22Rv1 (cell line): ENCODE data around the gene MYO9B.

Experiments used
- H3K27ac ChIP-seq: fragments of 450-650 bp; 2 replicates; pipeline ENCODE4 v1.5.1; 2017
- CTCF ChIP-seq: fragments of 450-650 bp; IDR thresholded peaks from 2 replicates; pipeline ENCODE4 v1.5.1; 2017; ENCODE audit warnings: mild to moderate bottlenecking
- ZFX ChIP-seq: fragments of 450-650 bp; IDR thresholded peaks from 2 replicates; pipeline ENCODE4 v1.6.1; 2017; ENCODE audit warnings: antibody characterized with exemption, borderline replicate concordance

Gene MYO9B

GRCh38 chr19:17225053-17225452 is 149.5 kb downstream of the MYO9B start:
- H3K27ac ChIP-seq: peak overlapping the region; percentile 92; the same call in 1 of the 2 replicates
- TF ChIP-seq CTCF: no peak
- no peak for TF ChIP-seq ZFX

- H3K27ac ChIP-seq: peak within 1 kb of the TSS; percentile 92
- TF ChIP-seq ZFX (no peak), CTCF (no peak)
These were observed 150.7 kb downstream of the MYO9B start, which contains the start of gene OCEL1 for GRCh38 chr19:17226002-17226933. Gene OCEL1, plus strand, starts transcription at chr19:17226226. Its CDS starts 22 bp downstream, at chr19:17226248.

GRCh38 chr19:17227798-17228367 is 152.3 kb downstream of the MYO9B start:
- no peak for TF ChIP-seq CTCF
- no peak for TF ChIP-seq ZFX
- peak overlapping the region; percentile 92 for H3K27ac ChIP-seq

- no peak overlapping the region for H3K27ac ChIP-seq
- TF ChIP-seq CTCF: no peak
- no peak for TF ChIP-seq ZFX
These were observed 154.3 kb downstream of the MYO9B start for GRCh38 chr19:17229890-17230289.

- no peak overlapping the region for H3K27ac ChIP-seq
- TF ChIP-seq ZFX (no peak), CTCF (no peak)
These were observed 156.7 kb downstream of the MYO9B start for GRCh38 chr19:17232258-17232657.

- H3K27ac ChIP-seq: peak overlapping the region; percentile 90
These were observed 159.3 kb downstream of the MYO9B start for GRCh38 chr19:17234911-17235299.

More at GRCh38 chr19:17234911-17235299, 159.3 kb downstream of the MYO9B start:
- no peak for TF ChIP-seq CTCF
- no peak for TF ChIP-seq ZFX
